ENCODE measurements around the gene ZGRF1.
A peak's percentile ranks its signal among the peaks of the same experiment; 100 is the strongest.
"Not testable (repeated sequence)": the region's sequence is repeated elsewhere in the genome, so short reads cannot be mapped to it uniquely, and the experiment has no call there.

The ZGRF1 gene

GRCh38 chr4:112644595-112645535 is 8.2 kb upstream of the ZGRF1 start:
- not testable (repeated sequence) for H3K27ac ChIP-seq; DNase-seq (ENCODE audit: low read depth, low spot score)

- DNase-seq (ENCODE audit: low read depth, low spot score) = no peak
- H3K27ac ChIP-seq = no peak overlapping the region
These were observed 5.8 kb upstream of the ZGRF1 start for GRCh38 chr4:112642526-112642925.

DNA sequence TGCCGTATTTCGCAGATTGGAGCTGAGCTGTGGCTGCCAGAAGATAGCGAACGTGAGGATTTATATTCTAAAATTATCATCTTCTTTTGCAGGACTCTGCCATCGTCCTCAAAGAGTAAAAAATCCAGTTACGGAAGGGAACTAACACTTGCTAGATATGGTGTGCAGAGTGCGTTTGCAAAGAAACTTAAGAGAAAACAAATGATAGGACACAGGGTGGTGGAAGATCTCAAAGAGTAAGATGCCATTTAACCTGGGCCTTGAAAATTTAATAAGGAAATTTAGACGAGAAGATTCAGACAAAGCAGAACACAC is 800 bp upstream of the ZGRF1 start:
- no peak for DNase-seq (ENCODE audit: low read depth, low spot score)
- peak overlapping the region; percentile 92 for H3K27ac ChIP-seq

DNA sequence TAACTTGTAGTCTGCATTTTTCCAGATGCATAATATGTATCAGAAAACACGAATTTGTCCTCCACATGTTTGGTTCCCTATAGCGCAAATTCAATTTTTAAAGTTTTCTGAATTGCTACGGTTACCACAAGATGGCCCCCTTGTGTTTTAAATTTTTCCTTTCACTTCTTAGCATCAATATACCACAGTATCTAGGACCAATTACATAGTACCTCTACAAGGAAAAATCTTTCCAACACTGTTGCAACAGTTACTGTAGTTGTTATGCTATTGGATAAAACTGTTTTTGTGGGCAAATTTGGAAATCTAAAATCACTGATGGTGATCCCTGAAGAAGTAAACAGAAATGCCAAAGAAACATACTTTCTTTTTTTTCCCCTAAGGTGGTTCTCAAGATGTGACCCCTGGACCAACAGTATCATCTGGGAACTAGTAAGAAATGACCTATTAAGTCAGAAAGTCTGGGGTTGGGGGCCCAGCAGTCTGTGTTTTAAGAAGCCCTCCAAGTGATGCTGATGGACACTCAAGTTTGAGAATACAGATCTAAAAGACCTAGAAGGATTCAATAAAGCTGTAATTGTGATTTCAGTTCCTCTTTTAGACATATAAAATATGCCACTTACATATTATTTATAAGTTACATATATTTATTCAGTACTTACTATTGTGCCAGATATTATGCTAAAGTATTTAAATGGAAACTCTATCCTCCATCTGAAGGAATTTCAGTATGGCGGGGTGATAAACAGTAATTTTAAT is 3.1 kb downstream of the ZGRF1 start:
- H3K27ac ChIP-seq = no peak overlapping the region
- DNase-seq (ENCODE audit: low read depth, low spot score) = no peak

DNA sequence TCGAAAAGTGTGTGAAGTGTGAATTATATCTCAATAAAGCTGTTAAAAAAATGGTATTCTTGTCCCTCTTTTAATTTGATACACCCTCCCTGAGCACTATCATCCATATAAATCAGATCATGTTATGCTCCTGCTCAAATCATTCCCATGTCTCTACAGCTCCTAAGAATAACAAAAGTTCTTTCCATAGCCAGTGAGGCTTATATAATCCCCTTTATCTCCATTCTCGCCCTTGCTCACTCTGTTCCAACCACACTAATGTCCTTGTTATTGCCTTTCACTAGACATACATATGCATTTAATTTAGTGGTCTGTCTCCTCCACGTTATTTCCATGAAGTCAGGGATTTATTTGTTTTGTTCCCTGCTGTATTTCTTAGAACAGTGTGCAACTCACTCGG is 10.5 kb downstream of the ZGRF1 start:
- DNase-seq (ENCODE audit: low read depth, low spot score) = no peak
- H3K27ac ChIP-seq = no peak overlapping the region

GRCh38 chr4:112616984-112617383 is 19.7 kb downstream of the ZGRF1 start:
- no peak overlapping the region for H3K27ac ChIP-seq
- DNase-seq (ENCODE audit: low read depth, low spot score) = no peak

DNA sequence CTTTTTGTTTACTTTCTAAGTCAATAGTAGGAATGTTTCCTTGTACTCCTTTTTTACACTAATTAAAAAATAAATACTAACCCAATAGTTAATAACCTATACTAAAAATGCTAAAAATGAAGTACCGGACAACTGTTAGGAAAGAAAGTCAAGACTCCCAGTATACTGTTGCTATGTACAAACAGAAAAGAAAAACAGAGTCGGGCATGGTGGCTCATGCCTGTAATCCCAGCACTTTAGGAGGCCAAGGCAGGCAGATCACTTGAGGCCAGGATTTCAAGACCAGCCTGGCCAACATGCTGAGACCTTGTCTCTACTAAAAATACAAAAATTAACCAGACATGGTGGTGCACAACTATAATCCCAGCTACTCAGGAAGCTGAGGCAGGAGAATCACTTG is 23.9 kb downstream of the ZGRF1 start:
- DNase-seq (ENCODE audit: low read depth, low spot score); H3K27ac ChIP-seq: not testable (repeated sequence)

DNA sequence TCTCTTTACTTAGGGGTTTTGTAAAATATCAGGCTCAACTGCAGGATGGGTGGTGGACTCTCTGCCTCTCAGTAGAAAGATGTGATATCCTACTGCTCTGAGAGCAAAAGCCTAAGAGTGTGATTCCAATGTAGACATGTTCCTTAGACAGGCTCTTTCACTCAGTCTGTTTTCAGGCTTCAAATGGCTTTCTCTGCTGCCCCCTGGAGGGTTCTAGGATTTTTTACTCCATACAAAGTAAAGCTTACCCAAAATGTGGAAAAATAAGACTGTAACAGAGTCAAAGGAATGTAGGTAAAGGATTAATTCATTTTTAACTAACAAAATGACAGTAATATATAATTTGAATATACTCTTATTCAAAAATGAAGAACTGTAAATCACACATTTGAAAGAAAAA is 32.1 kb downstream of the ZGRF1 start:
- H3K27ac ChIP-seq = no peak overlapping the region
- DNase-seq (ENCODE audit: low read depth, low spot score) = no peak

GRCh38 chr4:112594993-112595392 is 41.7 kb downstream of the ZGRF1 start:
- DNase-seq (ENCODE audit: low read depth, low spot score) = no peak
- H3K27ac ChIP-seq = no peak overlapping the region

DNA sequence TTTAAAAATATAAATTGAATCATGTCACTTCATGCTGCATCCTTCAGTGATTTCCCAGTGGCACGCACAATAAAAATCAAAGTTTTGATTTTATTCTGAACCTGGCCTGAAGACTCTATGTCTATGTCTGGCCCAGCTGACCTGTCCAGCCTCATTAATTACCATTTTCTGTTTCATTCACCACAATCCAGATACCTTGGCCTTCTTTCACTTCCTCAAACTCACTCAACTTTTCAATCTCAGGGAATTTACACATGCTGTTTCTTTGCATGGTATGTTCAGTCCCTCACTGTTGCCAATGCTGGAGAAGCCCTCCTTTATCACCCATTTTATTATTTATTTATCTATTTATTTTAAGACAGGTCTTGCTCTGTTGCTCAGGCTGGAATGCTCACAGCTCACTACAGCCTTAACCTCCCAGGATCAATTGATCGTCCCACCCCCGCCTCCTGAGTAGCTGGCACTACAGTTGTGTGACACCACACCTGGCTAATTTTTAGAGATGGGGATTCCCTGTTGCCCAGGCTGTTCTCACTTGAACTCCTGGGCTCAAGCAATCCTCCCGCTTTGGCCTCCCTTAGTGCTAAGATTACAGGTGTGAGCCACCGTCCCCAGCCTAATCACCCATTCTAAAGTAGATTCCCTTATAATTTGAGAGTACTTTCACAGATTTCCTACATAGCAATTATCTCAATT is 43.1 kb downstream of the ZGRF1 start:
- no peak for DNase-seq (ENCODE audit: low read depth, low spot score)
- H3K27ac ChIP-seq = no peak overlapping the region

DNA sequence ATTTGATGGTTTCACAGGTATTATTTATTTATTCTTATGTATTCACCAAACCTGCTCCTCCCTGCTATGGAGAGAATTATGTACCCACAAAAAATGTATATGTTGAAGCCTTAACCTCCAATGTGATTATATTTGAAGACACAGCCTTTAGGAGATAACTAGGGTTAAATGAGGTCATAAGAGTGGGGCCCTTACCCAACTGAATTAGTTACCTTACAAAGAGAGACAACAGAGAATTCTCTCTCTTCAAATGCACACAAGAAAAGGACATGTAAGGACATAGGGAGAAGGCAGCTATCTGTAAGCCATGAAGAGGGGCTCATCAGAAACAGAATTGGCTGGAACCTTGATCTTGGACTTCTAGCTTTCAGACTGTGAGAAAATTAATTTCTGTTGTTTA is 44.0 kb downstream of the ZGRF1 start:
- no peak overlapping the region for H3K27ac ChIP-seq
- DNase-seq (ENCODE audit: low read depth, low spot score) = no peak

DNA sequence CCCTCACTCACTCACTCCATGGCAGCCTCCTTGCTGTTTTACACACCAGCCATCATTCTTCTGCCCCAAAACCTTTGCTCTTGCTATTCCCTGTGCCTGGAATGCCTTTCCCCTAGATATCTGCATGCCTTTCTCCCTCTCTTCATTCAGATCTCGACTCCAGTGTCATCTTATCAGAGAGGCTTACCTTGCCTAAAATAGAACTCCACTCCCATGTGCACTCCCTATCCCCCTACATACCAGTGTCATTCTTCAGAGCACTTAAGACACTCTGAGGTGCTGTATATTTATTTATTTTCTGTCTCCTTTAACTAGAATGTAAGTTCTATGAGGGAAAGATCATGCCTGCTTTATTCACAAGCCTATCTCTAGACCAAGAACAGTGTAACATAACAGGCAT is 45.1 kb downstream of the ZGRF1 start:
- no peak overlapping the region for H3K27ac ChIP-seq

GRCh38 chr4:112589206-112589605 is 47.5 kb downstream of the ZGRF1 start:
- H3K27ac ChIP-seq = no peak overlapping the region
- no peak for DNase-seq (ENCODE audit: low read depth, low spot score)

More for the DNA sequence above, 45.1 kb downstream of the ZGRF1 start:
- DNase-seq (ENCODE audit: low read depth, low spot score) = no peak

DNA sequence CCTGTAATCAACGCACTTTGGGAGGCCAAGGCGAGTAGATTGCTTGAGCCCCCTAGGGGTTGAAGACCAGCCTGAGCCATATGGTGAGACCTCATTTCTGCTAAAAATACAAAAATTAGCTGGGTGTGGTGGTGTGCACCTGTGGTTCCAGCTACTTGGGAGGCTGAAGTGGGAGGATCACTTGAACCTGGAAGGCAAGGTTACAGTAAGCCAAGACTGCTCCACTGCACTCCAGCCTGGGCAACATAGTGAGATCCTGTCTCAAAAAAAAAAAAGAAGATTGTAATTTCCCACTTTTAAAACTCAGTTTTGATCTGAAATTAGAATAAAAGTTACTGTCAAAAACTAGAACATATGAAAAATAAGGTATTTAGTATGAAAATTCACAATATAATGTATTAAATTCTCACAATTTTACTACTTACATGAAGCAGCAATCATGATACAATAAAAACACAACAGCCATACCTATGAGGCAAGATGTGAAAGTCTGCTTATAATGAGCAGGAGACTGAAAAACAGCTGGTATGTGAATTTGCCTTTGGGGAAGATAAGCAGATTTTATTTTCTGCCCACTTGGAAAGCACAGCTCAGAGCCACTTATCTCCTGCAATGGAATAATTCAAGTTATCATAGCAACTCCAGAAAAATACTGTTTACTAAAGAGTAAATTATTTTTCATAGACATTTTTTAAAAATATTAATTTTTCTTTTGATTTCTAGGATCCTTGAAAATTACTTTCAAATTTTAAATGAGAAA is 50.6 kb downstream of the ZGRF1 start:
- no peak overlapping the region for H3K27ac ChIP-seq
- DNase-seq (ENCODE audit: low read depth, low spot score) = no peak

DNA sequence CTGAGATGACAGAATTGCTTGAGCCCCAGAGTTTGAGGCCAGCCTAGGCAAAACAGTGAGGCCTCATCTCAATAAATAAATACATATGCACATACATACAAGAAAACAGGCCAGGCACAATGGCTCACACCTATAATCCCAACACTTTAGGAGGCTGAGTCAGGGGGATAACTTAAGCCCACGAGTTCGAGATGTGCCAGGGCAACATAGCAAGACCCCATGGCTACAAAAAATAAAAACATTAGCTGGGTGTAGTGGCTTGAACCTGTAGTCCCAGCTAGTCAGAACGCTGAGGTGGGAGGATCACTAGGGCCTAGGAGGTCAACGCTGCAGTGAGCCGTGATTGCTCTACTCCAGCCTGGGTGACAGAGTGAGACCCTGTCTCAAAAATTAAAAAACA is 69.2 kb downstream of the ZGRF1 start:
- no peak overlapping the region for H3K27ac ChIP-seq
- DNase-seq (ENCODE audit: low read depth, low spot score) = no peak

DNA sequence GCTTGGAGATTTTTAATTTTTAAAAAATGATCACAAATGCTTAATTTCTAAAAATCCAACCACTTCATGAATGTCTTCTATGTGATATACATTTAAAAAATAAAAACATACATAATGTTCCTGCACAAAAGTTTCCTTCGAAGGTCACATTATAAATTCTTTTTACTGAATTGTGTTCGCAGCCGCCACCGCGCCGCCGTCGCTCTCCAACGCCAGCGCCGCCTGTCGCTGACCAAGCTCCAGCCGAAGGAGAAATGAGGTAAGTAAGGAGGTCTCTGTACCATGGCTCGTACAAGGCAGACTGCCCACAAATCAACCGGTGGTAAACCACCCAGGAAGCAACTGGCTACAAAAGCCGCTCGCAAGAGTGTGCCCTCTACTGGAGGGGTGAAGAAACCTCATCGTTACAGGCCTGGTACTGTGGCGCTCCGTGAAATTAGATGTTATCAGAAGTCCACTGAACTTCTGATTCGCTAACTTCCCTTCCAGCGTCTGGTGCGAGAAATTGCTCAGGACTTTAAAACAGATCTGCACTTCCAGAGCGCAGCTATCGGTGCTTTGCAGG is 71.9 kb downstream of the ZGRF1 start:
- no peak for DNase-seq (ENCODE audit: low read depth, low spot score)
- H3K27ac ChIP-seq = no peak overlapping the region

DNA sequence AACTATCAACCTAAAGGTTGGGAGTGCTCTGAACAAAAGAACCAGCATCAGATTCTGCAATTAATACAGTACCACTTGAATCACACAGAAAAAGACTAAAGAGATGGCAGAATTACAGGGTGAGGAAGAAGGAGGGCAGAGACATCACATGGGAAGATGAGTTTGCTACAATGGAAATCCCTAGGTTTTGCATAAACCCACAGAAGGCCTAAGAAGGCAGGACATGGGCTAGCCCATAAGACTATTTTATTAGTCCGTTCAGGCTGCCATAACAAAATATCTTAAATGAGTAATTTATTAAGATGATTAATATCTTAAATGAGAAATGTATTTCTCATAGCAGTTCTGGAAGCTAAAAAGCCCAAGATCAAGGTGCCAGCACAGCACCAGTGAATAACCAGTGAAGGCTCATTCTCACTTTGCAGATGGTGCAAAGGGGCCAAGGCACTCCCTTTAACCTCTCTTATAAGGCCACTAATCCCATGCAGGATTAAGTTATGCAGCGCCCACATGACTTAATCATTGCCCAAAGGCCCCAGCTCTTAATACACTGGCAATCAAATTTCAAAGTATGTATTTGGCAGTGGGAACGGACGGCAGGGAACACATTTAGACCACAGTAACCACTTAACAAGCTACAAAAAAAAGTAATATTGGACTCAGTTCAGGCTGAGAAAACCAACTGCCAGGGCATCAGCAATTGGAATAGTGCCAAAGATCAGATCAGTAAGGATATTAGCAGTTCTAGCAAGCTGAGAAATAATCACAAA is 73.1 kb downstream of the ZGRF1 start:
- no peak overlapping the region for H3K27ac ChIP-seq
- DNase-seq (ENCODE audit: low read depth, low spot score) = no peak

- no peak overlapping the region for H3K27ac ChIP-seq
- DNase-seq (ENCODE audit: low read depth, low spot score) = no peak
These were observed 74.3 kb downstream of the ZGRF1 start for GRCh38 chr4:112562254-112562879.

DNA sequence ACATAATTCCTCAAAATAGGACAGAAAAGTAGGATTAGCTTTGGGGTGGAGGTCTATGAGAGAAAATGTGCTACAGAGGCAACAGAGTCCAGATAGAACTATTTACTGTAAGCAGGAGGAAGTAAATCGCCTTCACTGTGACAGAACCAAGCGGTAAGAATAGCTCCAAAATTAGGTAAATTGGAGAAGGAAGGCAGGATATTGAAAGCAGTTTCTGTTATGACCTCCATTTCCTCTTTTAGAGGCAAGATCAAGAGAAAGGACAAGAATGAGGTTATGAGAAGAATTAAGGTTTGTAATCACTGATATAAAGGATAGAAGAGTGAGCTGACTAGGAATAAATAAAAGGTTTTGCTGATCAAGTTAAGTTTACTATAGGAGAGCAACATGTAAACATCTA is 76.6 kb downstream of the ZGRF1 start:
- H3K27ac ChIP-seq = no peak overlapping the region

More for the DNA sequence above, 76.6 kb downstream of the ZGRF1 start:
- no peak for DNase-seq (ENCODE audit: low read depth, low spot score)

Measured in epithelial cell of prostate (primary cell).